GM12873 (cell line): Measurements from ENCODE around the gene TIMP2.

Experiments
- TF ChIP-seq, protein P1 (sequence below): IDR thresholded peaks from 2 replicates; pipeline ENCODE4 v1.5.1; 2012; ENCODE audit warnings: low read depth, mild to moderate bottlenecking, moderate library complexity, low read length, control low read depth; ENCODE audit not compliant: insufficient read depth; ENCODE audit errors: missing control alignments

Gene TIMP2

DNA sequence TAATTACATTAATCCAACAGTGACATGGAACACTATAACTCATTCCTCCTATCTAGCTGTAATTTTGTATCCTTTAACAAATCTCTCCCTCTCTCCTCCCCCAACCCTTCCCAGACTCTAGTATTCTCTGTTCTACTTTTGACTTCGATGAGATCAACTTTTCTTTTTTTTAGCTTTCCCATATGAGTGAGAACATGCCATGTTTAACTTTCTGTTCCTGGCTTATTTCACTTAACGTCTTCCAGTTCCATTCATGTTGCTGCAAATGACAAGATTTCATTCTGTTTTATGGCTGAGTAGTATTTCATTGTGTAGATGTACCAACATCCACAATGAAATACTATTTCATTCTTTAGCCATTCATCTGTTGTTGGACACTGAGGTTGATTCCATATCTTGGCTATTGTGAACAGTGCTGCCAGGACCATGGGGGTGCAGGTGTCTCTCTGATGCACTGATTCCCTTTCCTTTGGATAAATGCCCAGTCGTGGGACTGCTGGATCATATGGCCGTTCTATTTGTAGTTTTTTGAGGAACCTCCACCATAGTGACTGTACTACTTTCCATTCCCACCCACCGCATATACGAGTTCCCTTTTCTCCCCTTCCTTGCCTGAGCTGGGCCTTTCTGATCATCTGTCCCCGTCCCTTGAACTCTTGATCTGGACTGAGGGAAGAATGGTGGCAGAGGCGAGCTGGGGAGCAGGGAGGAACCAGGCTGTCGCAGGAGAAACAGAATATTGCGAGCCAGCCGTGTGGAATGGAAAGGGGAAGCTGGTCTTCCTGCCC is 14.5 kb downstream of the TIMP2 start:
- TF ChIP-seq, protein P1, sequence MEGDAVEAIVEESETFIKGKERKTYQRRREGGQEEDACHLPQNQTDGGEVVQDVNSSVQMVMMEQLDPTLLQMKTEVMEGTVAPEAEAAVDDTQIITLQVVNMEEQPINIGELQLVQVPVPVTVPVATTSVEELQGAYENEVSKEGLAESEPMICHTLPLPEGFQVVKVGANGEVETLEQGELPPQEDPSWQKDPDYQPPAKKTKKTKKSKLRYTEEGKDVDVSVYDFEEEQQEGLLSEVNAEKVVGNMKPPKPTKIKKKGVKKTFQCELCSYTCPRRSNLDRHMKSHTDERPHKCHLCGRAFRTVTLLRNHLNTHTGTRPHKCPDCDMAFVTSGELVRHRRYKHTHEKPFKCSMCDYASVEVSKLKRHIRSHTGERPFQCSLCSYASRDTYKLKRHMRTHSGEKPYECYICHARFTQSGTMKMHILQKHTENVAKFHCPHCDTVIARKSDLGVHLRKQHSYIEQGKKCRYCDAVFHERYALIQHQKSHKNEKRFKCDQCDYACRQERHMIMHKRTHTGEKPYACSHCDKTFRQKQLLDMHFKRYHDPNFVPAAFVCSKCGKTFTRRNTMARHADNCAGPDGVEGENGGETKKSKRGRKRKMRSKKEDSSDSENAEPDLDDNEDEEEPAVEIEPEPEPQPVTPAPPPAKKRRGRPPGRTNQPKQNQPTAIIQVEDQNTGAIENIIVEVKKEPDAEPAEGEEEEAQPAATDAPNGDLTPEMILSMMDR = no peak

DNA sequence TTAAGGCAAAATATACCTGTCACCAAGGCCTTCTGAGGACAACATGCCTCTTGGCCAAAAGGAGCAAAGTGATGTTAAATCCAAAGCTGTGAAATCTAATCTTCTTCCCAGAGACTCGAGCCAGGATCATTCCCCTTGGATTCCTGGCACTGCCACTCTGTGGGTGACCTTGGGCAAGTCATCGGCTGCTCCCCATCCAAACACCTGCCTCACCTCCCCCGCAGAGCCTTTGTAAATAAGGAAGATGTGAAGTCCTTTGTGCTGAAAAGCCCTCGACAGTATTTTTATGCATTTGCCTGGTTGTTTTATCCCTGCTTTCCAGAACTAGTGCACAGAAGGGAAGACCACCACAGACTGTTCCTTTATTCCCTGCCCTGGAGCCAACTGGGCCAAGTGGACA is 16.8 kb downstream of the TIMP2 start:
- TF ChIP-seq, protein P1 = no peak

DNA sequence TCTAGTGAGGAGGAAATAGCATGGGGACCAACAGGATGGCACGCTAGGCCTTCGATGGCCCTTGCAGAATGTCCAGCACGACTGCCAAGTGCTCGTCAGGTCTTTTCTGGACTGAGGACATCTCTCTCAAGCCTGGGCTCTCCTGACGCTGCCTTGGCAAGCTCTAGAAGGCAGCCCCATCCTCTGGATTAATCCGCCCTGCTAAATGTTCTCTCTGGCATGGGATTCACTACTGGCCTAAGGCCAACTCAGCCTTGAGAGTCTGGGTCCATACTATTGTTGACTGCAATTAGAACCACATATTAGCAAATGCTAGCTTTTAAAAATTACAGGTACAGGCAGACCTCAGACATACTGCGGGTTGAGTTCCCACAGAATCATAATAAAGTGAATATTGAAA is 19.6 kb downstream of the TIMP2 start:
- TF ChIP-seq, protein P1 = no peak

DNA sequence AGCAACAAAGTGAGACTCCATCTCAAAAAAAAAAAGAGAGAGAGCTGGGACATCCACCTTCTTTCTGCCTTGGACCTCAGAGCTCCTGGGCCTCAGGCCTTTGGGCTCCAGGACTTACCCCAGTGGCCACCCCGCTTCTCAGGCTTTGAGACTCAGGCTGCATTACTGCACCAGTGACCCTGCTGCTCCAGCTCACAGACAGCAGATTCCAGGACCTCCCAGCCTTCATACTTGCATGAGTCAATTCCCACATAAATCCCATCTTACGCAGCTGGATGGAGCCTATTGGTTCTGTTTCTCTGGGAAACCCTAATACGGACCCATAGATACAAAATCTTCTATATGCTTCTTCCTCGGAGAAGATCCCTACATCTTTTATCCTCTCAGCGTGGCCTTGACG is 20.1 kb downstream of the TIMP2 start:
- TF ChIP-seq, protein P1 = no peak

DNA sequence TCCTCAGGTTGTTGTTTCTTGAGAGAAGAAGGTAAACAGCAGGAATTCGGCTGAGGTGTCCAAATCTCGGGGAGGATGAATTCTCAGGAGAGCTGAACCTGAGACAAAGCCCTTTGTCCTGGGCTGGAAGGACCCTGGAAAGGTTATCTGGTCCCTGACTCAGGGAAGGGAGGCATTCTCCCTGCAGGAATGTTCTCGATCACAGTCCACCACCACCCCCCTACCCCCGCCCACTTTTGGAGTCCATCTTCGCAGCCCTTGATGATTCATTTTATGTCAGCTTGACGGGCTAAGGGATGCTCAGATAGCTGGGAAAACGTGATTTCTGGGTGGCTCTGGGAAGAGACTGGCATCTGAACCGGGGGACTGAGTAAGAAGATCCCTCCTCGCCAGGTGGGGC is 20.8 kb downstream of the TIMP2 start:
- TF ChIP-seq, protein P1 = no peak

DNA sequence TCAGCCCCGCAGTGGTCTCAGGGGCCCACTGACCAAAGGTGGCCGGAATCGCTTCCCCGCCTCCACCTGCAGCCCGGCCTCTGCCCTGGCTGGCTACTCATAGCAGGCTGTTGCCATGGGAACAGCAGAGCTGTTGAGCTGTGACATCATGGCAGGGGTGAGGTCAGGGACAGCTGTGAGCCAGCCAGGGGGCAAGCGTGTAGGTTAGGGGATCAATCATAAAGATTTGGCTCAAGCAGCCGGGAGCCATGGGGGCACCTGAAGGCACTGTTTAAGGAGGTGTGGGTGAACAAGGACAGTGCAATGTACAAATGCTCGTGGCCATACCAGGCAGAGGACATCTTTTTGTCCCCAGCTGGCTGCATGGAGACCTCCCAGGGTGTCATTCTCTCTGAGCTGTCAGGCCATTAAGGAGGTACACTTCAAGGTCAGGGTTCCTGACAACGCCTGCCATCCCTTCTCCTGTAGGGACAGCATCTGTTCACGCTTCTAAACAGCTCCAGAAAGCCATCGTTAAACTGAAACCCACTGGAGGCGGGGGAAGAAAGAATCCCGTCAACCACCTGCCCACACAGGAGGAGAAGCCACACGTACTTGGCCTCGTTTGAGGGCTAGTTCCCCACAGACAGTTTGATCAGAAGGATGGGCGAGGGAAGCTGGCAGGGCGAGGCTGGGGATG is 21.9 kb downstream of the TIMP2 start, which contains the start of gene CEP295NL:
Gene CEP295NL (minus strand): TSS at position 101 of the 679 bp plus-strand sequence. CDS start 1,373 bp downstream, outside the sequence.
- TF ChIP-seq, protein P1 = no peak

DNA sequence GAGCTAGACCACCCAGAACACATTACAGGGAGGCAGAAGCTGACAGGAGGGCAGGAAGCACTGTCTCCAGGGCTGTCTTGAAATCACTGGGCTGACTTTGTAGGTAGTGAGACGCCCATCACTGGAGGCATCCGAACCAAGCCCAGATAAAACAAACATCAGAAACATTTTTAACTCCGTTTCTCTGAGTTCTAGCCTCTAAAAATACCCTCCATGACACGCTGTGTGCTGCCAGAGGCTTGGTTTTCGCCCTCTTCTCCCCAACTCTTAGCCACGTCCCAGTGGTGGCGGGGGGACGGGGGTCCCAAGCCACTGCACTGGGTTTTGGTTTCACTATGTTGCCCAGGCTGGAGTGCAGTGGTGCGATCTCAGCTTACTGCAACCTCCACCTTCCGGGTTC is 23.4 kb downstream of the TIMP2 start:
- TF ChIP-seq, protein P1 = no peak
